ENCODE data around the gene GCLM. TPM values are rescaled to one million over a fixed set of nuclear protein-coding genes. Genes with fewer than 3 reads are reported as not detected.
"Not testable (repeated sequence)": the region's sequence is repeated elsewhere in the genome, so short reads cannot be mapped to it uniquely, and the experiment has no call there.

The GCLM gene, protein sequence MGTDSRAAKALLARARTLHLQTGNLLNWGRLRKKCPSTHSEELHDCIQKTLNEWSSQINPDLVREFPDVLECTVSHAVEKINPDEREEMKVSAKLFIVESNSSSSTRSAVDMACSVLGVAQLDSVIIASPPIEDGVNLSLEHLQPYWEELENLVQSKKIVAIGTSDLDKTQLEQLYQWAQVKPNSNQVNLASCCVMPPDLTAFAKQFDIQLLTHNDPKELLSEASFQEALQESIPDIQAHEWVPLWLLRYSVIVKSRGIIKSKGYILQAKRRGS
- 10 to 100 TPM; 17.3 to 17.8 TPM for total RNA-seq

DNA sequence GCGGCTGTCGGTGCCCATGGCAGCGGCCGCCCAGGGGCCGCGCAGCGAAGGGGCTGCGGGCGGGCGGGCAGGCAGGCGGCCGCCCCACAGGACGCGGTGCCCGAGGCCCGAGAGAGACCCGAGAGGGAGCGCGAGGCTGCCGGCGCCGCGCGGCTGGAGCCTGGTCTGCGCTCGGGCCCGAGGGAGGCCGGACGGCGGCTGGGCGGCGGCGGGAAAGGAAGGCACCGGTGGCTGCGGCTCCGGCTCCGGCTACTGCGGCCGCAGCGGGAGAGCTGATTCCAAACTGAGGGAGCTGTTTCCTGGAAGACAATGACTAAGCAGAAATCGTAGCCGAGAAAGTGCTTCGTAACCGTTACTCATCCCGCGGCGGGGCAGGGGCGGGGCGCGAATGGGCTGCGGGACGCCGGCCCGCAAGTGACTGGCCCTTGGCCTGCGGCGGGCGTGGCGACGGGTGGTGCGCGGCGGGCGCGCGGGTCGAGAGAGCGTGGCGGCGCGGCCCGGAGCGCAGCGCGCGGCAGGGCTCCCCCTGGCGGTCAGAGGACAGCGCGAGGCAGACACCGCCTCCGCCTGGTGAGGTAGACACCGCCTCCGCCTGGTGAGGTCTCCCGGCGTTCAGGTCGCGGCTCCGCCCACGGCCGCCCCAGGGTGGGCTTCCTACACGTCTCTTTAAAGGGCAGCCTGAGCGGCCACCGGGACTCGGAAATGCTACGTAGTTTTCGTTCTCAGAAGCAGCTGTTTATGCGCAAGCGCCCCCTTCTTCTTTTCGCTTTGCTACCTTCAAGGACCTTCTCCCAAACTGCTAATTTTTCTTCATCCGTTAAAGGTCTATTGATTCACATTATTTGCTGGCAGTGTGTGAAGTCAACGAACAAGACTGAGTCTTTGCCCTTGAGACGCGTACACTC, at the start of gene GCLM:
Gene GCLM, minus strand, starts transcription at position 285 of the 905 bp plus-strand sequence. Its CDS starts 267 bp downstream, at position 18.
- CTCF ChIA-PET, result interaction anchor here (0.6 to 1.6 kb wide), 4 partner anchors 25 to 744 kb away, joined by 3 to 6 read pairs (median 4); no protein-coding TSS in a partner anchor
- peaks cover 38% of the 10 kb centered on the region for H3K4me1 Mint-ChIP-seq
- POLR2A ChIA-PET, result no interaction called here
- peaks cover 8% of the 10 kb centered on the region for H3K36me3 Mint-ChIP-seq (ENCODE audit: low read depth)
- H3K4me3 Mint-ChIP-seq, result peak within 1 kb of the TSS; percentile 84
- H3K27ac Mint-ChIP-seq, result peak within 1 kb of the TSS; percentile 96
- peak; percentile 88 for DNase-seq
- H3K27me3 Mint-ChIP-seq, result peaks cover 23% of the 10 kb centered on the region
- H3K9me3 Mint-ChIP-seq, result no peaks in the 10 kb centered on the region

DNA sequence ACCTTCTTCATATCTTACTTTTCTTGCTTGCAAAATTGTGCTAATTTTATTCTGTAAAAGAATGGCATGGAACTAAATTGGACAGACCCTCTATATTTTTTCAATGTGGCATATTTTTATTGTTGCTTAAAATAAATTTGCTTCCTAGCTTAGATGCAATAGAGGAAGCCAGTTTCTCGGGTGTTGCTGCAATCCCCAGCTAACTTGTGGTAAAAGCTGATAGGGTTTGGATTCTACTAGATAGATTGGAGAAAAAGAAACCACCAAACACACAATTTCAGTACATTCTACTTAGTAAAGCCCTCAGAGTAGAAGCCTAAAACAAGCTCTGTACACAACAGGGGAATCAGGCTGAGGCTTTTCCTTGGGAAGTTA, 49.5 kb upstream of the GCLM start:
- no peak for DNase-seq
- Mint-ChIP-seq H3K27me3 (peaks cover 7% of the 10 kb centered on the region), H3K4me1 (no peaks in the 10 kb centered on the region), H3K4me3 (no peak overlapping the region), H3K9me3 (peaks cover 18% of the 10 kb centered on the region), H3K36me3 (ENCODE audit: low read depth) (no peaks in the 10 kb centered on the region), H3K27ac (no peak overlapping the region)
- ChIA-PET POLR2A (no interaction called here), CTCF (interaction anchor here (0.6 to 1.3 kb wide), 3 partner anchors 10 to 869 kb away, joined by 3 to 4 read pairs (median 4); no protein-coding TSS in a partner anchor)

DNA sequence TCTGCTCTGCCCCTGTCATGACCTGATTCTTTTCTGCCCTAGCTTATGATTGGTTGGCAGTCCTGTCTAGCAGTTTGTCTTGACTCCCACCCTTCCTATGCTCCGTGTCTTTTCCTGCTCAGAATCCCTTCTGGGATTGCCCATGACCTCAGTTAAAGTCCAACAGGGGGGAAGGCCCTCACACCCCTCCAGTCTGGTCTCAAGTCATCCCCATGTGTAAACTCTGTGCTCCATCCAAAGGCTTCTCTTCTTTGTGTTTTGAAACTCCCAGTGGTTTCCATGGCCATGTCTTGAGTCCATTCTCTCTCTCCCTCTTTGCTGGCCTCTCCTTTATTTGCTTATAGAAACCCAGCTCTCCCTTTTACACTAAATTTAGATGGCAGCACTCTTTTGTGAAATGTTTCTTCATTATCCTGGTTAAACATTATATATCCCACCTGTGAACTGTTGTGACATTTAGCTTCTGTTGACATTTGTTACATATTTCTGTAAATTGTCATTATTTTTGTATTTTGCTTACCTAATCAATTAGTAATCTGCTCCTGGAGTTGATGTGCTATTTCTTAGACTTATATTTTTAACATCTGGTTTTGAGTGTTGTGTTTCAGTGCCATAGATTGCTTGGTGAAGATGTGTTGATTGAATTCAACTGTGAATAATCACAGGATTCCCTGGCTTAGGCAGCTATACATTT, 48.9 kb upstream of the GCLM start:
- Mint-ChIP-seq H3K27me3 (peaks cover 7% of the 10 kb centered on the region), H3K36me3 (ENCODE audit: low read depth) (no peaks in the 10 kb centered on the region), H3K4me1 (no peaks in the 10 kb centered on the region), H3K9me3 (peaks cover 18% of the 10 kb centered on the region), H3K4me3 (no peak overlapping the region), H3K27ac (no peak overlapping the region)
- POLR2A ChIA-PET, result no interaction called here
- CTCF ChIA-PET, result interaction anchor here (0.6 to 1.3 kb wide), 3 partner anchors 10 to 870 kb away, joined by 3 to 4 read pairs (median 4); no protein-coding TSS in a partner anchor
- DNase-seq, result no peak

DNA sequence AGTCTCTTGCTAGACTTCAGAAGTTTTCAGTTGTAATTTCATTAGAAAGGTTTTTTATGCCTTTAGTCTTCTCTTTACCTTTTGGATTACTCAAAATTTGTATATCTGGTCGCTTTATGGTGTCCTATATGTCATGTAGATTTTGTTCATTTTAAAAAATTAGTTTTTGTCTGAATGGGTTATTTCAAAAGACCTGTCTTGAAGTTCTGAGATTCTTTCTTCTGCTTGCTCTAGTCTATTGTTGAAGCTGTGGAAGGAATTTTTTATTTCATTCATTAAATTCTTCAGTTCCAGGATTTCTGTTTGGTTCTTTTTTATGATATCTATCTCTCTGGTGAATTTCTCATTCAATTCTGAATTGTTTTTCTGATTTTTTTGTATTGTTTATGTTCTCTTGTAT, 46.5 kb upstream of the GCLM start:
- POLR2A ChIA-PET, result no interaction called here
- Mint-ChIP-seq H3K9me3 (peaks cover 26% of the 10 kb centered on the region), H3K27ac (no peak overlapping the region), H3K36me3 (ENCODE audit: low read depth) (no peaks in the 10 kb centered on the region), H3K27me3 (peaks cover 7% of the 10 kb centered on the region), H3K4me1 (no peaks in the 10 kb centered on the region), H3K4me3 (no peak overlapping the region)
- DNase-seq, result no peak
- CTCF ChIA-PET, result no interaction called here

DNA sequence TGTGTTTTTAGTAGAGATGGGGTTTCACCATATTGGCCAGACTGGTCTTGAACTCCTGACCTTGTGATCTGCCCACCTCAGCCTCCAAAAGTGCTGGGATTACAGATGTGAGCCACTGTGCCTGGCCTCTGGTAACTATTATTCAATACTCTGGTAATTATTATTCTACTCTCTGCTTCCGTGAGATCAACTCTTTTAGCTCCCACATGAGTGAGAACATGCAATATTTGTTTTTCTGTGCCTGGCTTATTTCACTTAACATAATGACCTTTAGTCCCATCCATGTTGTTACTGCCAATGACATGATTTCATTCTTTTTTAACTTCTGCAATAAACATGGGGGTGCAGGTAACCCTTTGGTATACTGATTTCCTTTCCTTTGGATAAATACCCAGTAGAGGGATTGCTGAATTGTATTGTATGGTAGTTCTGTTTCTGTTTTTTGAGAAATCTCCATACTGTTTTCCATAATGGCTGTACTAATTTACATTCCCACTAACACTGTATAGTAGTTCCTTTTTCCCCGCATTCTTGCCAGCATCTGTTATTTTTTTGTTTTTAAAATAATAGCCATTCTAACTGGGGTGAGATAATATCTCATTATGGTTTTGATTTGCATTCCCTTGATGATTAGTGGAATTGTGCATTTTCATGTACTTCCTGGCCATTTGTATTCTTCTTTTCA, 37.9 kb upstream of the GCLM start:
- DNase-seq; H3K4me3 Mint-ChIP-seq; H3K36me3 Mint-ChIP-seq (ENCODE audit: low read depth); POLR2A ChIA-PET; H3K27ac Mint-ChIP-seq; H3K4me1 Mint-ChIP-seq; H3K9me3 Mint-ChIP-seq; CTCF ChIA-PET: not testable (repeated sequence)
- H3K27me3 Mint-ChIP-seq, result peaks cover 13% of the 10 kb centered on the region

DNA sequence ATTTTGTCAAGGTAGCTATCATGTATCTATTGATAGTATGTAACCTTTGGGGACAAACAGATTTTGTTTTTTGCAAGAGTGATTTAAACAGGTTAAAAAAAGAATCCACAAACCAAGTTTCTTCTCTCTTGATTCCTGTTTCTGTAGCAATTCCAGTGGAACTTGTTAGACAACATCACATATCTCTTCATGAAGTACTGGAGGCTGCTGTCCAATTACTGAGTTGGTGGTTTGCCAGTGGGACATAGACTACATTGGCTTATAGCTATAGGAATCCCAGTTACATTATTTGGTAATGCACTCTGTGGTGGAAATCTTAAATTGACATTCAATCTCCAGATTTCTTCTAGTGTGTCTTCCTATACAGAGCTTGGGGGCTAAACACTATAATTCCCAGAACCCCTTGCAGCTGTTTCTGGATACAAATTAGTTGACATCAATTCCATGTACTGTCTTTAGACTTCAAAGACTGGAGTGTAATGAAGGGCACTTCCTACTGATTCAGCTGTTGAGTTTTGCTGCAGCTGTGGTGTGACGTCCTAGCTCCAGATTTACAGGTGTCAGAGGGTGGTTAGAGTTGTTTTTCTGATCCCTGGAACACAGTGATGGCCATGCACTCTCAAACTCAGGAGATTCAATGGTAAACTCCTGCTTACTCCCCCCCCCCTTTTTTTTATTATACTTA, 29.4 kb upstream of the GCLM start:
- DNase-seq, result no peak
- Mint-ChIP-seq H3K27ac (no peak overlapping the region), H3K9me3 (peaks cover 6% of the 10 kb centered on the region), H3K36me3 (ENCODE audit: low read depth) (no peaks in the 10 kb centered on the region), H3K27me3 (peaks cover 15% of the 10 kb centered on the region), H3K4me1 (no peaks in the 10 kb centered on the region), H3K4me3 (no peak overlapping the region)
- ChIA-PET POLR2A (no interaction called here), CTCF (no interaction called here)

DNA sequence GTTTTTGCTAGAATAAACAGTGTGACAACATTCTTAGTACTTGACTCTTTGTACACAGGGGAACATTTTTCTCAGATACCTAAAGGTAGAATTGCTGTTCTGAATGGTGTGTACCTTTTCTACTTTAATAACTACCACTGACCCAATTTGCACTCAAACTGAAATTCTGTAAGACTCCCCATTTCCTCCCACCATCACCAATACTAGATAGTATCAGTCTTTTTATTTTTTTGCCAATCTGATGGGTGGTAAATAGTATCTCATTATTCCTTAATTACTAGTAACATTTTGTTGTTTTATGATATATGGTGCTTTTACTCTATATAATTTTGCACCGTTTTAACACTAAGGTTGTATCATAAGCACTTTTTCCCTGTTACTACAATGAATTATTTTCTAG, 28.8 kb upstream of the GCLM start:
- POLR2A ChIA-PET, result no interaction called here
- CTCF ChIA-PET, result no interaction called here

DNA sequence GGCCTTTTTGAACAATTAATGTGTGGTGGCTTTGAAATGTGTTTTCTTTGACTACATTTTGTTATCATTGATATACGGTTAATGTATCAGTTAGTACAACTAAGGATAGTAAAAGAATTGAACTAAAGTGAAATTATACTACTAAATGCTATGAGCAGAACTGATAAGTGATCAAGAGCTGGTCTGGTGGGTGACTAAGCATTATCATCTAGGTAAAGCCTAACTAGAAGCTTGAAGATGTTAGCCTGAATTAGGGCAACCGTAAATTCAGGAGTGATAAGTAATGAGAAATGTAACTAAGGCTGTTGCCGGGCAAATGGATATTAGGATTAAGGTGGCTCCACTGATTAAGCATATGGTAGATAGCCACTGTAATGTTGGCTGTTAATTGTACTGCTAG, 16.0 kb upstream of the GCLM start:
- peaks cover 5% of the 10 kb centered on the region for H3K9me3 Mint-ChIP-seq
- CTCF ChIA-PET, result no interaction called here
- no peak for DNase-seq
- no peak overlapping the region for H3K27ac Mint-ChIP-seq
- H3K36me3 Mint-ChIP-seq (ENCODE audit: low read depth), result no peaks in the 10 kb centered on the region
- no peak overlapping the region for H3K4me3 Mint-ChIP-seq
- POLR2A ChIA-PET, result no interaction called here
- H3K27me3 Mint-ChIP-seq, result peaks cover 17% of the 10 kb centered on the region
- H3K4me1 Mint-ChIP-seq, result peaks cover 3% of the 10 kb centered on the region

More for the DNA sequence above, 28.8 kb upstream of the GCLM start:
- Mint-ChIP-seq H3K36me3 (ENCODE audit: low read depth) (no peaks in the 10 kb centered on the region), H3K4me1 (no peaks in the 10 kb centered on the region), H3K9me3 (peaks cover 6% of the 10 kb centered on the region), H3K27ac (no peak overlapping the region), H3K4me3 (no peak overlapping the region), H3K27me3 (peaks cover 15% of the 10 kb centered on the region)
- no peak for DNase-seq

DNA sequence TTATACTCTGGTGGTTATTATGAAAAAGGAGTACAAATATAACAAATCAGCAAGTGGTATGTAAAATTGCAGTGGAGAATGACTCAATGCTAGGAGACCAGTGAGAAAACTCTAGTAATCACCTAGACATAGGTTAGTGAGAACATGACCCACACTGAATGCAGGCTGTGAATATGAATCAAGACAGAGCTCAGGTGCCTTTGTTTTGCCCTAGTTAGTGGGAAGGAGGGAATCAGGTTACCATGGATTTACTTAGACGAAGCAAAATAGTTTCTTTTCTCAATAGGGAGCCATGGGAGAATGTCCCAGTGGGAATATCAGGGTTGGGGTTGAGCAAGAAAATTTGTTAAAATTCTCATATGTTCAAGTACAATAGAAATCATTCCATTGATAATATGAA, 10.6 kb upstream of the GCLM start:
- Mint-ChIP-seq H3K4me1 (no peaks in the 10 kb centered on the region), H3K36me3 (ENCODE audit: low read depth) (no peaks in the 10 kb centered on the region), H3K4me3 (no peak overlapping the region), H3K9me3 (no peaks in the 10 kb centered on the region), H3K27ac (no peak overlapping the region), H3K27me3 (peaks cover 4% of the 10 kb centered on the region)
- ChIA-PET CTCF (no interaction called here), POLR2A (no interaction called here)
- no peak for DNase-seq

DNA sequence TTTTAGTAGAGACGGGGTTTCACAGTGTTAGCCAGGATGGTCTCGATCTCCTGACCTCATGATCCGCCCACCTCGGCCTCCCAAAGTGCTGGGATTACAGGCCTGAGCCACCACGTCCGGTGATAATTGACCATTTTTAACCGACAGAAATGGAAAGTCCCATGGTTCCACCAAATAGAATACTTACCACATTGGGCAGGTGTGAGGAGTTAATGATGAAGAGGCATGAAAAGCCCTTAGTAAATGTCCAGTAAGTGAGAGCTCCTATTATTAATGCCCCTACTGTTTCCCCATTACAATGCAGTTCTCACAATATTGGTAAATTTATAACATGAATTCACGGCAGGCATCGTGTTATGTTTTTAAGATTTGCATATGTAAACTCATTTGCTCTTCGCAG, 8.1 kb upstream of the GCLM start:
- Mint-ChIP-seq H3K36me3 (ENCODE audit: low read depth) (no peaks in the 10 kb centered on the region), H3K4me3 (no peak overlapping the region), H3K4me1 (no peaks in the 10 kb centered on the region), H3K27me3 (peaks cover 21% of the 10 kb centered on the region), H3K9me3 (no peaks in the 10 kb centered on the region), H3K27ac (no peak overlapping the region)
- CTCF ChIA-PET, result no interaction called here
- DNase-seq, result no peak
- POLR2A ChIA-PET, result no interaction called here

DNA sequence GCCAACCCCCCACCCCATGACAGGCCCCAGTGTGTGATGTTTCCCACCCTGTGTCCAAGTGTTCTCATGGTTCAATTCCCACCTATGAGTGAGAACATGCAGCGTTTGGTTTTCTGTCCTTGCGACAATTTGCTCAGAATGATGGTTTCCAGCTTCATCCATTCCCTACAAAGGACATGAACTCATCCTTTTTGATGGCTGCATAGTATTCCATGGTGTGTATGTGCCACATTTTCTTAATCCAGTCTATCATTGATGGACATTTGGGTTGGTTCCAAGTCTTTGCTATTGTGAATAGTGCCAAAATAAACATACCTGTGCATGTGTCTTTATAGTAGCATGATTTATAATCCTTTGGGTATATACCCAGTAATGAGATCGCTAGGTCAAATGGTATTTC, 1.6 kb upstream of the GCLM start:
- DNase-seq; H3K4me3 Mint-ChIP-seq; H3K27ac Mint-ChIP-seq; POLR2A ChIA-PET; H3K9me3 Mint-ChIP-seq; H3K36me3 Mint-ChIP-seq (ENCODE audit: low read depth); CTCF ChIA-PET: not testable (repeated sequence)
- H3K27me3 Mint-ChIP-seq, result peaks cover 29% of the 10 kb centered on the region
- peaks cover 28% of the 10 kb centered on the region for H3K4me1 Mint-ChIP-seq

DNA sequence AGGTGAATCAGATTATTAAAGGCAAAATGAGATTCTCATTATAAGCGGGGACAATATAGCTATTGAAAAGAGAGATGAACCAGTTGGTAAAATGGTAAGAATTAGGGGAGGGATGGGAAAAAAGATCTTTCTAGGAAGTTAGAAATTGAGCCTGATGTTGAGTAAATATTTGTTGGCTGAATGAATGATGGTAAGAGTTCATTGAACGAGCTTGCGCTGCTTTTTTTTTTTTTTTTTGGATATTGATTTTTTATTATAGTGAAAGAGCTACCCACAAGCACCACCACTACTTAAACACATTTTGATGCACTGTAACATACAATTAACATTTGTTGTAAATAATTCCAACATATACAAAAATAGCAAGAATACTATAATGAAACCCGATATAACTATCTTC, 1.1 kb upstream of the GCLM start:
- Mint-ChIP-seq H3K27ac (peak overlapping the region; percentile 89), H3K27me3 (peaks cover 29% of the 10 kb centered on the region), H3K4me3 (peak overlapping the region; percentile 83), H3K9me3 (no peaks in the 10 kb centered on the region), H3K4me1 (peaks cover 31% of the 10 kb centered on the region), H3K36me3 (ENCODE audit: low read depth) (peaks cover 8% of the 10 kb centered on the region)
- DNase-seq, result no peak
- POLR2A ChIA-PET, result no interaction called here
- CTCF ChIA-PET, result no interaction called here
